ENCODE results near the gene GPR75.

DNA sequence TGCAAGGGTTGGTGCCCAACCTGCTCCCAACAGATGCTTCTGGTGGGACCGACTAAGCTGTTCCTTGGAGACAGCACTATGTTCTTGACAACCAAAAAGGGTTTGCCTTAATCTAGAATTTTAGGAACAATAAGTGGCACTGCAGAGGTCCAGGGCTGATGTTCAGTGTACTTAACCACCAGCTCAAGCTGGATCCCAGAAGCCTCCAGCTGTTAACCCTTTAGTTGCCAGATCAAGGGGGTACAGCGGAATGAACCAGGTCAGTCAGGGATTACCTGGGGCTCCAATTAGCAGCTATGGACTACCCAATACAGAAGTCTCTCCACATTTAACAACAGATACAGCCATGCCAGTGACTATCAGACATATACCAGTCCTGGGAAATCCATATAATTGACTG lies 3.5 kb downstream of the GPR75 start:
- TF ChIP-seq MXI1 (conservative IDR thresholded peaks at IDR 0.05; ENCODE audit: poor library complexity, severe bottlenecking) (no peak), EZH2 (IDR thresholded peaks at IDR 0.05; ENCODE audit: borderline replicate concordance, insufficient read depth, low read length, poor library complexity, severe bottlenecking) (no peak)
- TF ChIP-seq, protein P1, sequence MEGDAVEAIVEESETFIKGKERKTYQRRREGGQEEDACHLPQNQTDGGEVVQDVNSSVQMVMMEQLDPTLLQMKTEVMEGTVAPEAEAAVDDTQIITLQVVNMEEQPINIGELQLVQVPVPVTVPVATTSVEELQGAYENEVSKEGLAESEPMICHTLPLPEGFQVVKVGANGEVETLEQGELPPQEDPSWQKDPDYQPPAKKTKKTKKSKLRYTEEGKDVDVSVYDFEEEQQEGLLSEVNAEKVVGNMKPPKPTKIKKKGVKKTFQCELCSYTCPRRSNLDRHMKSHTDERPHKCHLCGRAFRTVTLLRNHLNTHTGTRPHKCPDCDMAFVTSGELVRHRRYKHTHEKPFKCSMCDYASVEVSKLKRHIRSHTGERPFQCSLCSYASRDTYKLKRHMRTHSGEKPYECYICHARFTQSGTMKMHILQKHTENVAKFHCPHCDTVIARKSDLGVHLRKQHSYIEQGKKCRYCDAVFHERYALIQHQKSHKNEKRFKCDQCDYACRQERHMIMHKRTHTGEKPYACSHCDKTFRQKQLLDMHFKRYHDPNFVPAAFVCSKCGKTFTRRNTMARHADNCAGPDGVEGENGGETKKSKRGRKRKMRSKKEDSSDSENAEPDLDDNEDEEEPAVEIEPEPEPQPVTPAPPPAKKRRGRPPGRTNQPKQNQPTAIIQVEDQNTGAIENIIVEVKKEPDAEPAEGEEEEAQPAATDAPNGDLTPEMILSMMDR (IDR thresholded peaks at IDR 0.05; ENCODE audit: poor library complexity, severe bottlenecking): no peak
